GM23338 (cell line): ENCODE measurements around the gene SEMA5A. TPM values are rescaled to one million over a fixed set of nuclear protein-coding genes. Genes with fewer than 3 reads are reported as not detected.
A peak's percentile ranks its signal among the peaks of the same experiment; 100 is the strongest.

Experiments
- ATAC-seq: fragments of 200-7000 bp; cut with Tn5 transposase; 3 replicates; pipeline ENCODE4 v1.9.1; 2020
- DNase-seq: peaks from one replicate; pipeline ENCODE4 v3.0.0-alpha.2; 2015; ENCODE audit warnings: low spot score
- H2AFZ ChIP-seq: fragments of 200-600 bp; sonication (generic); 2 replicates; pipeline ENCODE4 v1.8.0; 2016; ENCODE audit warnings: antibody characterized with exemption, mild to moderate bottlenecking, moderate library complexity
- H3F3A ChIP-seq: fragments of 200-600 bp; sonication (generic); replicated peaks from 2 replicates; pipeline ENCODE4 v1.8.0; 2017; ENCODE audit warnings: antibody characterized with exemption, mixed run types, low read depth
- H3K27ac ChIP-seq: fragments of 200-600 bp; sonication (generic); 2 replicates; pipeline ENCODE4 v1.6.1; 2016; ENCODE audit warnings: low read depth
- H3K27me3 ChIP-seq: fragments of 200-600 bp; sonication (generic); 2 replicates; pipeline ENCODE4 v1.8.0; 2016; ENCODE audit warnings: mild to moderate bottlenecking, mixed run types, moderate library complexity; ENCODE audit not compliant: insufficient read depth
- H3K36me3 ChIP-seq: fragments of 200-600 bp; sonication (generic); 2 replicates; pipeline ENCODE4 v1.8.0; 2016; ENCODE audit warnings: mild to moderate bottlenecking; ENCODE audit not compliant: insufficient read depth
- H3K4me1 ChIP-seq: fragments of 200-600 bp; sonication (generic); 2 replicates; pipeline ENCODE4 v1.8.0; 2016; ENCODE audit warnings: mild to moderate bottlenecking, moderate library complexity; ENCODE audit not compliant: insufficient read depth
- H3K4me2 ChIP-seq: fragments of 200-600 bp; sonication (generic); 2 replicates; pipeline ENCODE4 v1.7.1; 2017; ENCODE audit warnings: mixed run types
- H3K4me3 ChIP-seq: fragments of 200-600 bp; sonication (generic); 2 replicates; pipeline ENCODE4 v1.6.1; 2016; ENCODE audit warnings: mixed run types
- H3K79me2 ChIP-seq: fragments of 200-600 bp; sonication (generic); replicated peaks from 2 replicates; pipeline ENCODE4 v1.8.0; 2017; ENCODE audit warnings: mild to moderate bottlenecking; ENCODE audit not compliant: insufficient read depth
- H3K9me2 ChIP-seq: fragments of 200-600 bp; sonication (generic); 2 replicates; pipeline ENCODE4 v1.8.0; 2017; ENCODE audit not compliant: insufficient read depth
- H4K20me1 ChIP-seq: fragments of 200-600 bp; sonication (generic); replicated peaks from 2 replicates; pipeline ENCODE4 v1.8.0; 2017; ENCODE audit warnings: mild to moderate bottlenecking; ENCODE audit not compliant: insufficient read depth
- H3K27ac Mint-ChIP-seq: 2 replicates; pipeline ENCODE4 v1.8.0; 2020; ENCODE audit warnings: inconsistent platforms, mild to moderate bottlenecking, moderate library complexity, mixed read lengths
- H3K27me3 Mint-ChIP-seq: 3 replicates; pipeline ENCODE4 v1.8.0; 2022; ENCODE audit warnings: low read depth, mild to moderate bottlenecking, moderate library complexity, mixed read lengths, inconsistent platforms; ENCODE audit not compliant: insufficient read depth, poor library complexity
- H3K36me3 Mint-ChIP-seq: 3 replicates; pipeline ENCODE4 v1.8.0; 2021; ENCODE audit warnings: low read depth, mild to moderate bottlenecking, inconsistent platforms, moderate library complexity, mixed read lengths
- H3K4me1 Mint-ChIP-seq: 3 replicates; pipeline ENCODE4 v1.8.0; 2020; ENCODE audit warnings: mild to moderate bottlenecking, inconsistent platforms, mixed read lengths
- H3K4me3 Mint-ChIP-seq: 3 replicates; pipeline ENCODE4 v1.8.0; 2021; ENCODE audit warnings: moderate library complexity, mild to moderate bottlenecking, inconsistent platforms, mixed read lengths
- H3K9me3 Mint-ChIP-seq: 3 replicates; pipeline ENCODE4 v1.8.0; 2020; ENCODE audit warnings: moderate library complexity, mild to moderate bottlenecking, inconsistent platforms, mixed read lengths
- CREB1 ChIP-seq: fragments of 250-450 bp; sonication (Bioruptor Pico); IDR thresholded peaks from 2 replicates; pipeline ENCODE4 v1.5.0; 2020; ENCODE audit warnings: low read depth, mild to moderate bottlenecking, moderate library complexity
- CTCF ChIP-seq, 2 experiments: fragments of 200-600 bp in 1 of 2; sonication (generic) in 1 of 2; conservative IDR thresholded peaks; 2 replicates each; pipeline versions ENCODE4 v1.5.1 to v1.6.1; 2016 to 2017; ENCODE audit warnings: antibody characterized with exemption in 2 of 2, low read depth in 2 of 2, mild to moderate bottlenecking in 2 of 2, moderate library complexity in 1 of 2
- ETS1 ChIP-seq: IDR thresholded peaks from 2 replicates; pipeline ENCODE4 v1.6.1; 2016; ENCODE audit warnings: antibody characterized with exemption
- EZH2 ChIP-seq: fragments of 200-600 bp; sonication (generic); IDR thresholded peaks from one replicate; pipeline ENCODE4 v1.8.0; 2017; ENCODE audit warnings: antibody characterized with exemption, mild to moderate bottlenecking, low read depth; ENCODE audit not compliant: unreplicated experiment
- NANOG ChIP-seq: IDR thresholded peaks from 2 replicates; pipeline ENCODE4 v1.6.1; 2016; ENCODE audit warnings: antibody characterized with exemption, borderline replicate concordance
- ZNF331 ChIP-seq: fragments of 250-450 bp; sonication (Bioruptor Pico); IDR thresholded peaks from 2 replicates; pipeline ENCODE4 v1.5.0; 2020; ENCODE audit warnings: low read depth, mild to moderate bottlenecking, moderate library complexity
- polyA plus RNA-seq: library from polyadenylated mRNA; unstranded; fragments of >200 nt; fragmentation: Nextera tagmentation; extraction: Ambion mirVana; gene quantifications from 2 replicates; pipeline ENCODE4 v1.2.1, GENCODE V29; 2016
- total RNA-seq: library from RNA; depleted of rRNA; stranded (reverse); fragments of >200 nt; shearing (Covaris generic); gene quantifications from 2 replicates; pipeline ENCODE4 v1.2.3, GENCODE V29; 2014
- TF ChIP-seq, protein P1 (sequence below): IDR thresholded peaks from one replicate; pipeline ENCODE4 v1.6.1; 2018; ENCODE audit warnings: antibody characterized with exemption; ENCODE audit not compliant: unreplicated experiment

The SEMA5A gene
- total and polyA plus RNA-seq, 2 experiments from 2014 or later = 2.1 to 8.1 TPM

- H3K4me3 ChIP-seq = no peak overlapping the region
- H2AFZ ChIP-seq = no peak overlapping the region
- TF ChIP-seq ZNF331 (CRISPR knock-in tag) (no peak), CREB1 (CRISPR knock-in tag) (no peak), EZH2 (no peak), ETS1 (no peak), NANOG (no peak)
- TF ChIP-seq, protein P1, sequence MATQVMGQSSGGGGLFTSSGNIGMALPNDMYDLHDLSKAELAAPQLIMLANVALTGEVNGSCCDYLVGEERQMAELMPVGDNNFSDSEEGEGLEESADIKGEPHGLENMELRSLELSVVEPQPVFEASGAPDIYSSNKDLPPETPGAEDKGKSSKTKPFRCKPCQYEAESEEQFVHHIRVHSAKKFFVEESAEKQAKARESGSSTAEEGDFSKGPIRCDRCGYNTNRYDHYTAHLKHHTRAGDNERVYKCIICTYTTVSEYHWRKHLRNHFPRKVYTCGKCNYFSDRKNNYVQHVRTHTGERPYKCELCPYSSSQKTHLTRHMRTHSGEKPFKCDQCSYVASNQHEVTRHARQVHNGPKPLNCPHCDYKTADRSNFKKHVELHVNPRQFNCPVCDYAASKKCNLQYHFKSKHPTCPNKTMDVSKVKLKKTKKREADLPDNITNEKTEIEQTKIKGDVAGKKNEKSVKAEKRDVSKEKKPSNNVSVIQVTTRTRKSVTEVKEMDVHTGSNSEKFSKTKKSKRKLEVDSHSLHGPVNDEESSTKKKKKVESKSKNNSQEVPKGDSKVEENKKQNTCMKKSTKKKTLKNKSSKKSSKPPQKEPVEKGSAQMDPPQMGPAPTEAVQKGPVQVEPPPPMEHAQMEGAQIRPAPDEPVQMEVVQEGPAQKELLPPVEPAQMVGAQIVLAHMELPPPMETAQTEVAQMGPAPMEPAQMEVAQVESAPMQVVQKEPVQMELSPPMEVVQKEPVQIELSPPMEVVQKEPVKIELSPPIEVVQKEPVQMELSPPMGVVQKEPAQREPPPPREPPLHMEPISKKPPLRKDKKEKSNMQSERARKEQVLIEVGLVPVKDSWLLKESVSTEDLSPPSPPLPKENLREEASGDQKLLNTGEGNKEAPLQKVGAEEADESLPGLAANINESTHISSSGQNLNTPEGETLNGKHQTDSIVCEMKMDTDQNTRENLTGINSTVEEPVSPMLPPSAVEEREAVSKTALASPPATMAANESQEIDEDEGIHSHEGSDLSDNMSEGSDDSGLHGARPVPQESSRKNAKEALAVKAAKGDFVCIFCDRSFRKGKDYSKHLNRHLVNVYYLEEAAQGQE = no peak
- no peaks in the 10 kb centered on the region for H3K36me3 ChIP-seq
- H3K4me1 Mint-ChIP-seq = peaks cover 8% of the 10 kb centered on the region; the same call in 2 of the 3 replicates
- ATAC-seq (no peak), DNase-seq (no peak)
- no peaks in the 10 kb centered on the region for H4K20me1 ChIP-seq
- H3K27ac ChIP-seq = no peak overlapping the region
- H3K9me3 Mint-ChIP-seq = no peaks in the 10 kb centered on the region
- H3K36me3 Mint-ChIP-seq = no peaks in the 10 kb centered on the region
- H3K4me2 ChIP-seq = no peak overlapping the region
- no peaks in the 10 kb centered on the region for H3K4me1 ChIP-seq
- no peaks in the 10 kb centered on the region for H3F3A ChIP-seq
- no peaks in the 10 kb centered on the region for H3K9me2 ChIP-seq
- H3K79me2 ChIP-seq = no peaks in the 10 kb centered on the region
- no peaks in the 10 kb centered on the region for H3K27me3 Mint-ChIP-seq
- no peaks in the 10 kb centered on the region for H3K27me3 ChIP-seq
- no peak overlapping the region for H3K4me3 Mint-ChIP-seq
- H3K27ac Mint-ChIP-seq = no peak overlapping the region
Measured at GRCh38 chr5:9514968-9515367, 30.9 kb downstream of the SEMA5A start.

- peaks cover 6% of the 10 kb centered on the region; the same call in 2 of the 3 replicates for H3K4me1 Mint-ChIP-seq
- Histone ChIP-seq H3K79me2 (no peaks in the 10 kb centered on the region), H2AFZ (no peak overlapping the region), H3K36me3 (no peaks in the 10 kb centered on the region), H3K27me3 (no peaks in the 10 kb centered on the region), H3K9me2 (no peaks in the 10 kb centered on the region), H4K20me1 (no peaks in the 10 kb centered on the region), H3F3A (no peaks in the 10 kb centered on the region), H3K27ac (no peak overlapping the region), H3K4me1 (no peaks in the 10 kb centered on the region), H3K4me2 (no peak overlapping the region), H3K4me3 (no peak overlapping the region)
- H3K36me3 Mint-ChIP-seq = no peaks in the 10 kb centered on the region
- no peaks in the 10 kb centered on the region for H3K27me3 Mint-ChIP-seq
- no peak overlapping the region for H3K4me3 Mint-ChIP-seq
- ATAC-seq (peak; percentile 84), DNase-seq (peak; percentile 69)
- H3K27ac Mint-ChIP-seq = no peak overlapping the region
- TF ChIP-seq CTCF (conservative IDR thresholded peaks at IDR 0.05; ENCODE audit: low read depth in 2 of 2) = peak; percentile 44 to 59
- TF ChIP-seq NANOG = no peak
- H3K9me3 Mint-ChIP-seq = no peaks in the 10 kb centered on the region
Measured at GRCh38 chr5:9513827-9514226, 32.0 kb downstream of the SEMA5A start.
